HG02943 (cell line): Measurements from ENCODE around the gene NUP205.

Experiments used
- ATAC-seq: cut with Tn5 transposase; IDR thresholded peaks from one replicate; pipeline ENCODE4 v1.9.1; 2021; ENCODE audit warnings: mild to moderate bottlenecking, low read depth, moderate library complexity; ENCODE audit not compliant: unreplicated experiment

Gene NUP205

DNA sequence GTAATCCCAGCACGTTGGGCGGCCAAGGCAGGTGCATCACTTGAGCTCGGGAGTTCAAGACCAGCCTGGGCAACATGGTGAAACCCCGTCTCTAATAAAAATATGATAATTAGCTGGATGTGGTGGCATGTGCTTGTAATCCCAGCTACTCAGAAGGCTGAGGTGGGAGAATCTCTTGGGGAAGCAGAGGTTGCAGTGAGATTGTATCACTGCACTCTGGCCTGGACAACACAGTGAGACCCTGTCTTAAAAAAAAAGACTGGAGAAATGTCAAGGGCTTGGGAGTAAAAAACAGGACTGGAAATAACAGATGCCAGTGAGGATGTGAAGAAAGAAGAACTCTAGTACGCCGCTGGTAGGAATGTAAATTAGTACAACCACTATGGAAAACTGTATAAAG, 16.7 kb upstream of the NUP205 start:
- ATAC-seq = no peak

DNA sequence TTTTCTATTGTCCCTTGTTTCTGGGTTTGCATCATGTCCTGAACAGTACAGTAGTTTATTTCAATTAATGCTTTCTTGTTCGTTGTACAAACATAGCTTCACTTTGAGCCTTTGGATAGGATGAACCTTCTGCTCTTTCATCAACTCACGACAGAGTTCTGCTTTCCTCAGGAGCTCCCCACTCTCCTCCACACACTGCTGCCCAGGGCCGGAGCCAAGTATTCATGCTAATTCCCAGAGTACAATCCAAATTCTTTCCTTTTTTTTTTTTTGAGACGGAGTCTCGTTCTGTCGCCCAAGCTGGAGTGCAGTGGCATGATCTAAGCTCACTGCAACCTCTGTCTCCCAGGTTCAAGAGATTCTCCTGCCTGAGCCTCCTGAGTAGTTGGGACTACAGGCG, 7.5 kb upstream of the NUP205 start:
- no peak for ATAC-seq

DNA sequence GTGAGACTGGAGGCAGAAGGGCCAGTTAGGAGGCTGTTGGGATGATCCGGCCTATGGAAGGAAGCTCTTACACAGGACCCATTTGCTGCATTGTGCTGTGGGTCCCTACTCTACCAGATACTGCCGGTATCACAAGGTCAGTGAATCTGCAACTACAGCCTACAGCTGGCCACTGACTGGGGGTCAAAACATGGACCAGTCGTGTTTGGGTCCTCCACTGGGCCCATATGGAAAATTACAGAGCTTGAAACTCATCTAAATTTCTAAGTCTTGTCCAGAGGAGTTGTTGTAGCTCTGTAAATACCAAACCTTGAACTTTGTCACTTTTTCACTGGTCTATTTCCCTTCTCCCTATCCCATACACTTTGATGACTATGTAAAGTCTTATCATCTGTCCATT, 5.6 kb upstream of the NUP205 start:
- ATAC-seq = no peak

DNA sequence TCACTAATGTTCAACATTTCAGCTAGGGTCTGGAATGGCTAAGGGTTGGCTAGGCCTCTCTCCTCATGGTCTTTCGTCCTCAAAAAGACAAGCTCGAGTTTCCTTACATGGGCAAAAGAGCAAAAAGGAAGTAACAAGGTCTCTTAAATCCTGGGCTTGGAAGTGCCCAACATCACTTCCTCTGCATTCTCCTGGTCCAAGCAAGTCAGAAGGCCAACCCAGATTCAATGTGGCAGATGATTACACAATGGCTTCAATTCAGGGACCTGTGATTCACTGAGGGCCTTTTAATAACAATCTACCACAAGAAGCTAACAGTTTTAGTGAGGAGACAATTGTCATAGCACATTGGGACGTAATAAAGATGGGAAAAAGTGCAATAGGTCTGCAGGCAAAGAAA, 4.4 kb upstream of the NUP205 start:
- ATAC-seq = no peak

DNA sequence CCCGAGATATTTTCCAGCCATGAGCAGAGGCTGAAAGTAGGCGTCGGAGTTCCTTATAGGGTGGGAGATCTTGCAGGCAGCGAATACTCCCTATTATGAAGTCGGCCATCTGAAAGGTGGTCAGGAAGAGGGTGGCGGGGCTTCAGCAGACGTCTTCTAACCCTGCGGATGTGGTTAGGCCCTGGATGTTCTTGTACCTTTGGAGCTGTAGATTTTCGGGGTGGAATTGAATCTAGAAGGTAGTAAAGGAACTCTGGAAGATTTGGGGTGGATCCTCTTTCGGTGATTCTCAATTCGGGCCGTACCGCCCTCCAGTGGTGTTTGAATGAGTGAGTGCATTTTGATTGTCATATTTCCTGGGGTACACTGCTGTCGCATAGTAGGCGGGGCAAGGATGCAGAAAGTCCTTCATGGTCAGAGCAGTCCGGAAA, 635 bp downstream of the NUP205 start:
- peak; percentile 61 for ATAC-seq

DNA sequence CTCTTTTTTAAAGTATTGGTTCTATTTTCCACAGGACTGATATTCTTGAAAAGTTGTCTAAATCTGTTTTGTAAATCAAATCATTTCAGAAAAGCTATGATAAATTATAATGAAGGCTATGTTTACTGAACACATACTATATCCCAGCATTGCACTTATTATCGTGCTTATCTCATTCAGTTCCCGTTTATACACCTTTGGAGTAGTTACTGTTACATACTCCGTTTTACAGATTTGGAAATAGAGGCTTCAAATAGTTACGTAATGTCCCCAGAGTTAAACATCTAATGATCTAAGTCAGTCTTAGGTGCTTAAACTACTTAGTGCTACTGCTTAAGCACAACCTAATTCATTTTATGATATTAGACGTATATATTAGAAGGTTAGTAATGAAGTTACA, 1.2 kb downstream of the NUP205 start:
- no peak for ATAC-seq

DNA sequence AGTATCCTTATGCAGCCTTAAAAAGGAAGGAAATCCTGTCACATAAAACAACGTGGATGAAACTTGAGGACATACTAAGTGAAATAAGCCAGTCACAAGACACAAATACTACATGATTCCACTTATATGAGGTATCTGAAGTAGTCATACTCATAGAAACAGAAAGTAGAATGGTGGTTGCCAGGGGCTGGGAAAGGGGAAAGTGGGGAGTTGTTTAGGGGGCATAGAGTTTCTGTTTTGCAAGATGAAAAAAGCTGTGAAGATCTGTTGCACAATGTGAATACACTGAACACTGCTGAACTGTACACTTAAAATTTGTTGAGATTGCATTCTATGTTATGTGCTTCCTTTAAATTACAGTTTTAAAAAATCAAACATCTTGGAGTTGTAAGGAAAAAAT, 2.9 kb downstream of the NUP205 start:
- ATAC-seq = no peak

DNA sequence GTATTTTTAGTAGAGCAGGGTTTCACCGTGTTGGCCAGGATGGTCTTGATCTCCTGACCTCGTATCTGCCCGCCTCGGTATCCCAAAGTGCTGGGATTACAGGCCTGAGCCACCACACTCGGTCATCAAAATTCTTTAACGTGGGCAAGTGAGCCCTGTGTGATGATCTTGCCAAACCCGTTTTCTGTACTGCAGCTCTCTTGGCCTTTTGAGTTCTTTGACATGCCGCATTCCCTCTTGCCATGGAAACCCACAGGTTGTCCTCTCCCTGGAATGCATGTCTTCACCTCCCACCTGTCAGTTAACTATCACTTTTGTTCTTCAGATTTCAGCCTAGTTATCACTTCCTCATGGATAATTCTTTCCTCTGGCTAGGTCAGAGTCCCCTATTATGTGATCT, 5.0 kb downstream of the NUP205 start:
- ATAC-seq = no peak

DNA sequence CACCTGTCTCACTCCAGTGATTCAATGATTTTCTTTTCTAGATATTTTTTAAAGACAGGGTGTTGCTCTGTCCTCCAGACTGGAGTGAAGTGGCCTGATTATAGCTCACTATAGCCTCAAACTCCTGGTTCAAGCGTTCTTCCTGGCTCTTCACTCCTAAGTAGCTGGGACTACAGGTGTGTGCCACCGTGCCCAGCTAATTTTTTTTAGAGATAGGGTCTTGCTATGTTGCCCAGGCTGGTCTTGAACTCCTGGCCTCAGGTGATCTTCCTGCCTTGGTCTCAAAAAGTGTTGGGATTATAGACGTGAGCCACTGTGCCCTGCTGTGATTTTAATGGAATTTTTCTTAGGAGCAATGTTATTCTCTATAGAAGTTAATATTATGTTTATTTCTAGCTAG, 14.1 kb downstream of the NUP205 start:
- ATAC-seq = no peak

DNA sequence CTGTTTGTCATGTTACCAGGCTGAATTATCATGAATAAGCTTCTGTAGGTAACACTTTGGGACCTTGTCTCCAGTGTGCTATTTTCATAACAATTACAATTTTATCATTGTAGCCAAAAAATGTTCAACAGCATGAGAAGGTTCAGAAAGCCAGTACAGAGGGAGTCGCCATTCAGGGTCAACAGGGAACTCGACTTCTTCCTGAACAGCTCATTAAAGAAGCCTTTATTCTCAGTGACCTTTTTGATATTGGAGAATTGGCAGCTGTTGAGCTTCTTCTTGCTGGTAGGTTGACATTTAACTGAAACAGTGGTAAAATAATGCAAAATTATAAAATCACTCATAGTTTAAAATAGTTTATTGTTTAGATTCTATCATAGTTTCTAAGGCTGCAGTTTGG, 15.8 kb downstream of the NUP205 start:
- ATAC-seq = no peak

DNA sequence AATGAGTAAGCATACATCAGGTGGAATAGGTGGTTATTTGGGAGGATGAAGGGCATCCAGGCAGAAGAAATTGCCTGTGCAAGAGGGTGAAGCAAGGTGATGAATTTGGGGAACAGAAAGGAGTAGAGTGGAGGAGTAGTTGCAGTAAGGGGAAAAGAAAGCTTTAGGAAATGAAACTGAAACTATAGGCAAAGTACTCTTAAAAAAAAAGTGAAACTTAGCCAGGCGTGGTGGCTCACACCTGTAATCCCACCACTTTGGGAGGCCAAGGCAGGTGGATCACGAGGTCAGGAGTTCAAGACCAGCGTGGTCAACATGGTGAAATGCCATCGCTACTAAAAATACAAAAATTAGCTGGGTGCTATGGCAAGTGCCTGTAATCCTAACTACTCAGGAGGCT, 17.6 kb downstream of the NUP205 start:
- ATAC-seq = no peak

DNA sequence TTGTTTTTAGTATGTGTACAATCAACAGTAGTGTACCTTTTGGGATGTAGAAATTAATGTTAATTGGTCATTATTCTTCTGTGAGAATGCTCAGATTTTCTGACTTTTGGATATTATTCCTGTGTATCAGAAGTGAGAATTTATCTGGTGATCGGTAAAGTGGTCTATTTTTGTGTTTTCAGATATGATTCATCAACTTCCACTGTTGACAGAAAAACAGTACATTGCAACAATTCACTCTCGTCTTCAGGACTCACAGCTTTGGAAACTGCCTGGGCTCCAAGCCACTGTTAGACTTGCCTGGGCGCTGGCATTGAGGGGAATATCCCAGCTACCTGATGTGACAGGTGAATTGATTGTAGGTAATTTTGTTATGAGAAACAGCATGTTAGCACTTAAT, 20.9 kb downstream of the NUP205 start:
- no peak for ATAC-seq

DNA sequence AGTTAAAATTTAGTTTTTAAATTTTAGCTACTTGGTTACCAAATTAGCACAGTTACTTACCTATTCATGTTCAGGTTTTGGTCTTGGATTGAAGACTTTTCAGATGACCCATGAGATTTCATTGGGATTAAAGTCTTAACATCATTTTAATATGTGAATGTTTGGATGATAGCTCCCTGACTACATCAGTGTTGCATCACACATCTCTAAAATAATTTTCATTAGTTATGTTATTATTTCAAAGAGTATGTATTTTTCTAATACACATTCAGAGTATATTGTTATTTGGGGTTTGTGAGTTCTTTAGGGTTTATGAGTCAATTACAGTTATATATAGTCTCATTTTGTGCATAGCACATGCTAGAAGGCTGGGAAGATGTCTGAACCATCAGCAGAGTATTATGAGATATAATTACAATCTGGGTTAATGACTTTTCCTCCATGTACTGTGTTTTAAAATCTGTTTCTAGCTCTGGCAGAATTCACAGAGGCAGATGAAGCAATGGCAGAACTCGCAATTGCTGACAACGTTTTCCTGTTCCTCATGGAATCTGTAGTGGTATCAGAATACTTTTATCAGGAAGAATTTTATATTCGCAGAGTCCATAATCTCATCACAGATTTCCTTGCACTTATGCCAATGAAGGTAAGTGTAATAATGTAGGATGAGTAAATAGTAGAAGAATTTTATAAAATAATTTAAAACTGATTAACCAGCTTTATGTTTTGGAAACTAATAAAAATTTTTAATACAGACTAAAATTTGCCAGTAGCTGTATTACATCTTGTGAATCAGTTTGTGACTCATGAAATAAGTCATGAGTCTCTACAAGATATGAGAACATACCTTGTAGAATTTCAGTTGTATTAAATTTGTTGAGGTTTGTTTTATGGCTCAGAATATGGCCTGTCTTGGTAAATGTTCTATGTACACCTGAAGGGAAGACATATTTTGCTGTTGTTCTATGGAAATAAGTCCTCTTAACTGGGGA, 26.9 kb downstream of the NUP205 start:
- no peak for ATAC-seq

DNA sequence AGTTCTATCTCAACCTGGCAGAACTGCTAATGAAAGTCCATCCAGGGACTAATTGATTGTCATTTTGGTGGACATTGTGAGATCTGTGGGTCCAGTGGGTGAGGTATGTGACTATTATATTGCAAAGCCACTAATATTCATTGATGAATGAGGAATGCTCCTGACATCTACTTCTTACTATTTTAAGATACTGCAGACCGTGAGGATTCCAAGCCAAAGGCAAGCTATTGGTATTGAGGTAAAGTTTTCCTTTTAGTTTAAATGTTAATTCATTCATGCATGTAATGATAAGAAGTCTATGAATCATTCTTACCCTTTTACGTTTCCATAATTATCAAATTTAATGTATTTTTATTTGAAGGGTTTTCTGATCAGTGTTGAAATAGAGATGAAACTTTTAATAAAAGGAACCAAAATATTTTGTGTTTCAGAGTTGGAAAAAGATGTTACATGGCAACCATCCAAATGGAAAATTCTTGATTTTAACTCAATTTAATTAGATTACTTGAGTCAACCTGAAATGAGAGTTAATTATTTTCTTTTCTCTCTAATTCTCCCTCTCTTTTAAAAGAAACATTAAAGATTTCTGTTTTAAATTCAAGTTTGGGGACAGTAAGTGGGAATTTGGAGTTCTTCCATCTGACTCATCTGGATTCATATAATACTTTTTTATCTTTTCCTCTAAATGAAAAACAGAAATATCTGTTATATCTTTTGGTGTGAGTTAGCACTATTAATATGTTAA, 39.6 kb downstream of the NUP205 start:
- ATAC-seq = no peak

DNA sequence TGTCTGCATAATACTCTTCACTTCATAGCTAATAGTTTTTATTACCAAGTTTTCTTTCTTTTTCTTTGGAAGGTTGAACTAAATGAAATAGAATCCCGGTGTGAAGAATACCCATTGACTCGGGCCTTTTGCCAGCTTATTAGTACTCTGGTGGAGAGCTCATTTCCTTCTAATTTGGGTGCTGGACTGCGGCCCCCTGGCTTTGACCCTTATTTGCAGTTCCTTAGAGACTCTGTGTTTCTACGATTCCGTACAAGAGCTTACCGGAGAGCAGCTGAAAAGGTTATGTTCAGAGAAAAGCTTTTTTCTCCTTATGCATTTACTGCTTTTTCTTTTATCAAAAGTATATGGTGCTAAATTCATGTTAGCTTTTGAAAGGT, 40.2 kb downstream of the NUP205 start:
- no peak for ATAC-seq

DNA sequence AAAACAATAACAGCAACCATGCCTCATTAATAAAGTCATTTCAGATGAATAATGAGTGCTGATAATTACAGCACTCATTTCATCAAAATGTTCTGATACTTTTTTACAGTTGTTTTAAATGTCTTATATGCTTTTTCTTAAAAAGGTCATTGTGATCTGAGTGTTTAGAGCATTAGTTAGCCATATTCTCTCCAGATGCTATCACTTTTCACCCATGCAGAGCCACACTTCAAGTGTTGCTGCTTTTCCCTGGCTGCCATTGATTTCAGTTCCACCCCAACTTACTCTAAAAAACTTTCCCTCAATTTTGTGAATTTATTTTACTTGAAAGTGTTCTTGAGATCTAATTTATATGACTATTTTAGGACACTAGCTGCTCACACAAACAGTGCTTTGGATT, 41.8 kb downstream of the NUP205 start:
- no peak for ATAC-seq

DNA sequence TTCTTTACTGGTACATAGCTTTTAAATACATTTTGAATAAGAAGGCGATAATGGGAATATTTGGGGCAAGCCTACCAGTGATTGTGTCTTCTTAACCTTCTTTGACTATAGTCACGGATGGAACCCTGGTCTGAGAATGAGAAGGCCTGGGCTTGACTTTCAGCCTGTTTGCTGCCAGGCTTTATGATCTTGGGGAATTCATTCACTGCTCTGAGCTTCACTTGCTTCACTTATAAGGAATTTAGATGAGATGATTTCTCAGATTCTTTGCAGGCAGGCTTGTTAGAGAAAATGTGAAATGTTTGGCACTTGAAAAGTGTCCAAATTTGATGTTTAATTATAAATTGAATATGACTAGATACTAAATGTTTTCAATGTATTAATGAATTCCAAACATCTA, 42.5 kb downstream of the NUP205 start:
- ATAC-seq = no peak

DNA sequence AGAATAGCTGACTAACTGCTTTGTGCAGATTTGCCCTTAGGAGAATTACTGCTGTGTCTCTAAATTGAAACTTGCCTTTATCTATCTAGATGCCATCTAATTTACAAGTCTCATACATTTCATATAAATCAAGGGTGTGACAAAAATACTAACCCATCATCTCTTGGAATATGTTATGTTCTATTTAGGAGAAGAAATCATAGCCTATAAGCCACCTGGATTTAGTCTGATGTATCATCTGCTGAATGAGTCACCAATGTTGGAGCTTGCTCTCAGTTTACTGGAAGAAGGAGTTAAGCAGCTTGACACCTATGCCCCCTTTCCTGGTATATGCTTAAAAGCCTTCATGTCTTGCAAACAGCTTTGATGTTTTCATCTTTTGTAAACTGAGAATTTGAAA, 43.5 kb downstream of the NUP205 start:
- ATAC-seq = no peak

DNA sequence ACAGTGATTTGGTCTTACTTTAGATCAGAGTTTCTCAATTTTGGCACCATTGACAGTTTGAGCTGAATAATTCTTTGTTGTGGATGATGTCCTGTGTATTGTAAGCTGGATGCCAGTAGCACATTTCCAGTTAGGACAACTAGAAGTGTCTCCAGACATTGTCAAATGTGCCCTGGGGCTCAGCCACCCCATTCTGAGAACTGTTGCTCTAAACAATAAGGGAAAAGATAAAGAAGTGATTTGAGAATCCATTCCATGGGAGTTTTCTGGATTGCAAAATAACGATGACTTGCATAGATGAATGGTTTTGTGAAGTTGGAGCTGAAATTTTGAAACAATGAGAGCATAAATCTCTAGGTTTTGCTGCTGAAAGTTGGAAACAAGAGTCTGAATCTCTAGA, 44.6 kb downstream of the NUP205 start:
- ATAC-seq = no peak

DNA sequence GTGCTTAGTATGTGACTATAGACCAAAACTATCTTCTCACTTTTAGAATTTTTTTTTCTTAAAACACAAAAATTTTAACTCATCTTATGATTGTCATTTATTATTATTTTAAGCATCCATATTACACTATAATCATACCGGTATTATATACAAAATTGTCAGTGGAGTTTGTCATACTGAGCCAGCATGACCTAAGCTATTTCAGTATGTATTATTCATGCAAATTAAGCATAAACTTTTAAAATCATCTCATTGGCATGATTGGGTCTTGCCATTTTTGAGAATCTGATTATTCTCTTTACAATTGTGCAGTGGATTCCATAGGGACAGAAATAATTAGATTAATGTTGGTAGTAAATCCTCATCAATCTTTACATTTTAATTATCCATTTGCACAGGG, 58.4 kb downstream of the NUP205 start:
- no peak for ATAC-seq

DNA sequence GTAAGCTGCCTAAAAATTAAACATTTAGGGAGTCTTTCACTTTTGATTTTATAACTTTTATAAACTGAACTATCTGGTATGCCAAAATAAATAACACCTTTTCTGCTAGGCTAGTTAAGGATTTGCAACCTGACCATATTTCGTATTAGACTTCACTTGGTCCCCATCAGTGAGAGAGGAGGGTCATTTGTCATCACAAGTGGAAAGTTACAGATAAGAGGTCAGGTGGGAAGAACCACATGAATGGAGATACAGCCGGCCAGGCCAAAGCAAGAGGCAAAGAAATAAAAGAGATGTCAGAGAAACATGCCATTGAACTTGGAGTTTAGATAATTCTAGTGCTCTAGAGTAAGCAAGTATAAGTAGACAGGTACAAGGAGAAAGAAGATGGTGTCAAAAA, 60.1 kb downstream of the NUP205 start:
- no peak for ATAC-seq

DNA sequence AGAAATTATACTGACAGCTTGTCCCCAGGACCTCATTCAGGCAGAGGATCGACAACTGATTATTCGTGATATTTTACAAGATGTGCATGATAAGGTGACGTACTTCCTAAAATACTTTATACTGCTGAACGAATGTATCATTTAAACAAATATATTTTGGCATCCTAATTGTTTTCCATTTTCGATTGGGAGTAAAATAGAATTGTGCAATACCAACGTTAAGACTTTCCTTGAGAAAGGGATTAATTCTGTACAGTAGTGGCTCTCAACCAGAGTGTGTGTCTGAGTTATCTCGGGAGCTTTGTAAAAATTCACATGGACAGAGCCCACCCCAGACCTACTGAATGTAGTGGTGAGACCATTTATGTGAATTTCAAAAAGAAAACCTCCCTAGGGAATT, 60.8 kb downstream of the NUP205 start:
- no peak for ATAC-seq
